NCI-H2081 treated with DMSO at 0.1 percent for 48 hours (cell line): ENCODE measurements around the gene TEKT3.

Experiments used
- DNase-seq: peaks from one replicate; lab custom pipeline; 2025; lab: John Stamatoyannopoulos, UW

TEKT3 gene

GRCh38 chr17:15350777-15351477 lies 9.5 kb upstream of the TEKT3 start:
- no peak for DNase-seq

DNA sequence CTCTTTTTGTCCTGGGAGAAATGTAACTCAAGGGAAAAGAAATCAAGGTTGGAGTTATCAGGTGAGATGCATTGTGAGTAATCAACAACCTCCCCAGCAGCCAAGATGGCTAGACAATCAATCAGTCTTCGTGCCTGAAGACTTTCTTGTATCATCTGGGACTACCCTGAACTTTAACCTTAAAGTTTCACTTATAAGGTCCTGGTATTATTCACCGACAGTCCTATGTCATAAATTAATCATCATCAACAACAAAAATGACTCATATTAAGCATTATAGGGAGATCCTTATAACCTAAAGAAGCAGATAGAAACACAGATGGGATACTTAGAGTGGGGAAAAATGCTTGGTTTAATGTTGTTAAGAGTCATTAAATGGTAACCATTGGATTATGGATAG lies 7.7 kb upstream of the TEKT3 start:
- no peak for DNase-seq

GRCh38 chr17:15348021-15348420 lies 6.6 kb upstream of the TEKT3 start:
- DNase-seq: no peak

DNA sequence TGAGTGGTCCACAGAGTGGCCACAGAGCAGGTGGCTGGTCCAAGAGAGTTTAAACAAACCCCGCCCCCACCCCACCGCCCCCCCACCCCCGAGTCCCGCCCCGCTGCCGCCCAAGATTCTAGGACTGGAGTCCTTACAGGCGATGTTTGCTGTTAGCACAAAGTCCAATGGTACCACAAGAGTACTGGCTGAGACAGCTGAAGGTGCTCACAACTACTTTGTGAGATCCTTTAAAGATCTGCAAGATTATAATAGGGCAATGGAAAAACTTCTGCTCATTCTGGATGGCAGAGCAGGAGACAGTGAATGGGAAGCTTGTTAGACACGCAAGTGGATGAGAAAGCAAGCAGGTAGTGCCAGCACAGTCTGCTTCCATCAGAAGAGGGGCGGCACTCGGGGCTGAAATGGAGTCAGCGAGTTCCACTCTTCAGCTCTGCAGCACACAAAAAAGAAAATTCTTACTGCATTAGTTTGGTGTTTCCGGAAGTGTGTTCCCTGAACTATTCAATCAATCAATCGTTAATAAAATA lies 4.7 kb upstream of the TEKT3 start:
- DNase-seq: no peak

DNA sequence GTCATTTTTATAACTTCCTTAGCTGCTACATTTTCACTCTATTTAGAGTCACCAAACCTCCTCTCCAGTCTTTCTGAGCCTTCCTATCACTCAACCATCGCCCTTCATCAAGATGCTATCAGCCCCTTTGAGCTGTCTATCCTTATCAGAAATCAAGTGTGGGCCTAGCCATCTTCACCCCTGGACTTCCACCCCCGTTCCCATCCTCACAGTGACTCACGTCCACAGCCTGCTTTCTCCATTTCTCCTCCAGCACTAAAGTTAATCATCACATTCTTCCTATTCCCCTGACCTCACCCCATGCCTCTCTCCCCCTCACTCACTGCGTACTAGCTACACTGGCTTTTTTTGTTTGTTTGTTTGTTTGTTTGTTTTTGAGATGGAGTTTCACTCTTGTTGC lies 2.4 kb upstream of the TEKT3 start:
- no peak for DNase-seq

- no peak for DNase-seq
Observed at GRCh38 chr17:15342460-15342859, 1.1 kb upstream of the TEKT3 start.

- DNase-seq: no peak
Observed at GRCh38 chr17:15341966-15342365, 569 bp upstream of the TEKT3 start.

DNA sequence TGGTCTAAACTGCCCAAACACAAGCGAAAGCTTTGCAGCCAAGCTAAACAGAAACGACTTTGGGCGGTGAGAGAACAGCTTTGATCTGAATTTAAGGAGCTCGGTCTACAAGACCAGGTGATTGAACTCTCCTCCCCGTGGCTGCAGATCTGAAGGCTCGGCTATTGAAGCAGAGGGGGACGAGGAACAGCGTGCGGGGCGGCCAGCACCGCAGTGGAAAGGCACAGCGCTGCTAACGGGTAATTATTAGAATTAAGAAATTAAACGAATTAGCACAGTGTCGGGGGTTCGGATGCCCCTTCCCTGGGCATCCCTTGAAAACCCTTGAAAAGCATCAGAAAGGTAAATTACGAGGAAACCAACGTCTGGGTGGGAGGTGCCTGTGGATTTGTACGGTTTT lies 431 bp downstream of the TEKT3 start:
- DNase-seq: no peak

DNA sequence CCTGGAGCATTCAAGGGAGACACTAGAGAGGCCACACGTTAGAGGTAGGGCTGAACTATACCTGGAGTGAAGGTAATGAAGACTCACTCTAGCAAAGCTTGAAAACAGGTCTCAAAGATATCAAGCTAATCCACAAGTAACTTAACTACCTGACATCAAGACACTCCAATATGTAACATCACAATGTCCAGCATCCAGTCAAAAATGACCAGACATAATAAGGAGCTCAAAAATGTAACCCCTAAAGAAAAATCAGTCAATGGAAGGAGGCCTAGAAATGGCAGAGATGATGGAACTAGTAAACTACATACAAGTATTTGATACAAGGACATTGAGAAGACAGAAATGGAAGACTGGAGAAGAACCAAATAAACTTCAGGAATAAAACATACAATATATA lies 6.0 kb downstream of the TEKT3 start:
- no peak for DNase-seq

- no peak for DNase-seq
Observed at GRCh38 chr17:15334266-15334665, 7.1 kb downstream of the TEKT3 start.

DNA sequence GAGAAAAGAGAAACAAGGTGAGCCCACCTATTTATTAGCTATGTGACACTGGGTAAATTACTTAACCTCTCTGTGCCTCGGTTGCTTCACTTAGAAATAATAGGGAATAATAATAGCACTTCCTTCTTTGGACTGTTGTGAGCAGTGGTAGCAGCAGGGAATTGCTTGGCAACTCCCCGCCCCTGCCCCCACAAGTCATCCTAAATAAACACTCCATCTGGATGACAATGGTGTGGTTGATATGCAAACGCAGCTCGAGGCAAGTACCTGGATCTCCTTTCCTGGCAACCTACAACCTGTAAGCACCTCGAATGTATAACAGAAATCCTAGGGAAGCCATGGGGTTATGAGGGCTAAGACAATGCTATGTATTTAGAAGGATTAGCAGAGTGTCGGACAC lies 9.1 kb downstream of the TEKT3 start:
- no peak for DNase-seq

DNA sequence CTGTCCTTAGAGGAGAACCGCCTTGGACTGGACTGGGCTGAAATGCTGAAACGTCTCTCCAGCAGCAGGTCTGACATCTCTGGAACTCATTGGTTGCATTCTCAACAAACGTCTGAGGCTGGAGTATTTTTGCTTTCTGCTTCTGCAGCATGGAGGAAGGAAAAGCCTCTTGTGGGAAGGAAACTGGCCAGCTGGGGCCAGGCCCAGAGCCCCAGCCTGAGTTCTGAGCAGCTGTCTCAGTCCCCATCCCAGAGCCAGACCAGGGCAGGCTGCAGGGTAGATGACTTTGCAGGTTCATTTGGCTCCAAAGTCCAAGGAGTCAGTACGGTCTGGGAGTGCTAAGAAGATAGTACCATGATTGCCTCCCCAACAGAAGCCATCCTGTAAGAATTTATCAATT lies 18.3 kb downstream of the TEKT3 start:
- DNase-seq: no peak

DNA sequence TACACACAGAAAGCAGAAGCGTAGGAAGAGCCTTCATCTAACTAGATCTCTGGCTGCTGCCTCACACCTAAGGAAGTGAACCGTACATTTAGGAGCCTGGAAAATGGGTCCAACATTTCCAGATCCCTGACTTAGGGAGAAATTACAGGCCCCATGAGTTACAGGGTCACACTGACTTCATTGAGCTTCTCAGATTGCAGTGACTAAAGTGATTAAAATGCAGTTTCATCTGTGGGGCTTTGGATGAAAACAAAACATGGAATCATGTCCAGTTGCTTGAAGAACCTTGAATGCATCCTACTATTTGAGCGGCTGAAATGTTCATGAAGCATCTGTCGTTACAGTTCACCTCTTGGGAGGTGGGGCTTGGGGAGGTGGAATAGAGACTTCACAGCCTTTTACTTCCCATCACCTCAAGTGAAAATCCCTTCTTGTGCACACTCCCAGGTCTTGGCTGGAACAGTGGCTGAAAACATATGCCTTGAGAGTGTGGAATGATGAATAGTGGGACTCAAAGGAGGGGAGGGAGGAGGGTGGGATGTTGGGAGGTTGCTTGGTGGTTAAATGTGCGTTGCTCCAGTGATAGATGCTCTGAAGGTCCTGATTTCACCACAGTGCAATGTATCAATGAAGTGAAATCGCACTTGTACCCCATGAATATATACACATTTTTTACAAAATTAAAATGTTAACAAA lies 19.7 kb downstream of the TEKT3 start:
- DNase-seq: no peak

- DNase-seq: no peak
Observed at GRCh38 chr17:15319452-15320010, 21.9 kb downstream of the TEKT3 start.

DNA sequence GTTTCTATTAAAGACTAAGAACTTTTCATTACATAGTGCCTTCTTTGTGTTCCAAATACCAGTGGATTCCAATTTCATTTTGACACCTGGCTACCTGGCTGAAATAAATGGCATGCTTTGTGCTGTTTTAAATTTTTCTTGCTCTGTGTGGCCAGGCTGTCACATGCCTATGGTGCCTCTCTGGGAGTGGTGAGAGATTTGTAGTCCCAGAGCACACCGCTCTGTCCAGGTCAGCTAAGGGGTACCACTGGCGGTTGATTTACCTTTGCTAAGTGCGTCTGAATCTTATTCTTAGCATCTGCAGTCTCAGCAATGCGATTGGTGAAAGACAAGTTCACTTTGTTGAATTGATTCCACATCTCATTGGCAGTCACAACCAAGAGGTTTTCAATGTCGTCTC lies 29.4 kb downstream of the TEKT3 start:
- no peak for DNase-seq

DNA sequence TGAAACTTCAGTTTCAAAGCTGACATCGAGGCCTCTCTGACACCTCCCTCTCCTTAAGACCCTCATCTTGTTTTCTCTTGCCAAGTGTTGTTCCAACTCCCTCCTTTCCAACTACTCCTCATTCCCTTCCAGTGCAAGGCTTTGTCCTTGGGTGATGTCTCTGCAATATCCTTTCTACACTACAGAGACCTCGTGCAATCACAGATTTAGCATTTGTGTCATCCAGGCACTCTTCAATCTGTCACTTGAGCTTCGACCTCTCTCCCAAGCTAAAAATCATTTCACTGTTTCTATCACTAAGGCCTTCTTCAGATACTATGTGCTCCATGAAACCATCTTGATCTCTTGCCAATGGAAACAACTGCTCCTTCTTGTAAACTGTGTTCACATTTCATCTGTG lies 31.6 kb downstream of the TEKT3 start:
- DNase-seq: no peak

GRCh38 chr17:15309236-15309635 lies 32.2 kb downstream of the TEKT3 start:
- no peak for DNase-seq

GRCh38 chr17:15308758-15309157 lies 32.6 kb downstream of the TEKT3 start:
- DNase-seq: no peak

GRCh38 chr17:15307710-15308111 lies 33.7 kb downstream of the TEKT3 start:
- DNase-seq: no peak

DNA sequence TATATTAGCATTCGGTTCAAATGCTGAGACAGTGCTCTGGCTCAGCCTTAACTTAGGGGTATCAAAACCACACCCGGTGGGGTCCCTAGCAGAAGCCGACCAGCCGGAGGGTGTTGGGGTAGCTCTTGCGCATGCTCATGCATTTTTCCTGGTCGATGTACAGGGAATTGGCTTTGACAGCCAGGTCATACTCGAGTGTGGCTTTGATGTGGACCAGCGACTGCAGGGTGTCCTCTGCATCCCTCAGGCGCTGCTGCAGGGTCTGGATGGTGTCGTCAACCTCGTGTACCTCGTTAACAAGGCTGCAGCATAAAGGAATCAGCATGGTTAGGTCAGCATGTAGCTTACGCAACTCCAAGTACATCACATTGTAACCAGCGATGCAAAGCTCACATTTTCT lies 37.5 kb downstream of the TEKT3 start:
- DNase-seq: no peak

DNA sequence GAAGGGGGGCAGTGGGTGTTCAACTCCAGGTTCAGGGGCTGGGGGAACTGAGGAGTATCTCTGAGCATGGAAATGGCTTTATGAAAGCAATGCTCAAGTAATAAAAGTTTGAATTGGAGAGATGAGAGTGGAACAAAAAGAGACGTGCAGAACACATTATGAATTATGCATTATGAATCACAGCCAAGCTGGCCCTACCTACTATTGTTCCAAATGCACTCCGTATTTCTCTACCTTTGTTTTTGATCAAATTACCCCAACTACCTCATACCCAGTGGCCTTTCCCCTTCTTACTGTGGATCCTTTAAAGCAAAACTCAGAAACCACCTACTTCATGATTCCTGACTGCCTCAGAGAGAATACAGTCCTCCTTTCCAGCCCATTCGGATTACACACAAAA lies 38.1 kb downstream of the TEKT3 start:
- DNase-seq: no peak

DNA sequence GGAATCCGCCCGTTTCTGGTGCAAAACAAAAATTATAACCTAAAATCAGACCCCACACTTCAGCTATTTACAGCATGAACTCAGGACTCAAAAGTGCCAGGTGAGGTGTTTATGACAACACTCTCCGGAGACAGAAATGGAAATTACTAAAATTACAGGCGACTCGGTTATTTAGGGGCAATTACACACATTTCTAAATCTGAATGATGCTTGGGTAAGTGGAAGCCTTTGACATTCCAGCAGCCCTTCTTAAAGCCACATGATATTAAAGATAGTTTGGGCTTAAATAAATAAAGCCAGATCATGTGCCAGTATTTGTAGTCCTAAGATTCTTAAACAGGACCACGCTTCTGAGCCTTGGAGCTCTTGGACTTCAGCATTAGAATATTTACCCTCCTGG lies 39.6 kb downstream of the TEKT3 start:
- DNase-seq: no peak

DNA sequence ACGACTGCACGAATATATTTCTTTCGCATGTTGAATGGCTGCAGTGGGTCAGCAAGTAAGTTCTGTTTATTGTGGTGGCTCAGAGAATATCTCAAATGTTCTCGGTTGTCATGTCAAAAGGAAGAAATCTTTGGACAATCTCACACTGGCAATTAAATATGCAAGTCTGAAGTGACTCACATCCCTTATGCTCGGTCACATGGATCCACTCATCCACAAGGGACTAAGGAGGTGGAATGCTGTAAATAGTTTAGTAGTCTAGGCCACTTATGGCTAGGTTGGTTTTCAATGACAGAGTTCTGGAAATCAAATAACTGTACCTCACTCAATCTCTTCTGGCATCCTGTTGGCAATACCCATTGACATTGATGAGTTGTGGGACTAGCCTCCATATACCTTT lies 43.2 kb downstream of the TEKT3 start:
- DNase-seq: no peak
